CD4-positive, alpha-beta T cell (primary cell): ENCODE results near the gene CNRIP1. TPM values are rescaled to one million over a fixed set of nuclear protein-coding genes. Genes with fewer than 3 reads are reported as not detected.

ENCODE experiments used
- ATAC-seq: fragments of 200-7000 bp; cut with Tn5 transposase; one replicate; pipeline ENCODE4 v1.10.0; 2022; ENCODE audit warnings: mild to moderate bottlenecking; ENCODE audit not compliant: poor library complexity
- CTCF ChIA-PET: fragments of 350-600 bp; sonication (Branson Sonifier 250); formaldehyde crosslinking; loops from one replicate; lab custom pipeline; 2021; ENCODE audit warnings: antibody characterized with exemption, inconsistent platforms; lab: Charles Lee
- POLR2A ChIA-PET: fragments of 350-600 bp; sonication (Branson Sonifier 250); formaldehyde crosslinking; loops from one replicate; lab custom pipeline; 2021; ENCODE audit warnings: antibody characterized with exemption, inconsistent platforms; lab: Charles Lee
- DNase-seq, 14 experiments: peaks; one replicate each; pipeline ENCODE4 v3.0.0-alpha.2; 2013 to 2020; ENCODE audit warnings: mixed read lengths in 2 of 14
- H3K27ac ChIP-seq, 2 donors: one replicate each; pipeline versions ENCODE4 v1.5.1 to v1.7.0; 2013; ENCODE audit warnings: low read length in 2 of 2, low read depth in 1 of 2, mild to moderate bottlenecking in 1 of 2
- H3K27me3 ChIP-seq, 2 experiments: 1 replicate in 1 of 2; 2 replicates in 1 of 2; pipeline versions ENCODE4 v1.6.1 to v1.7.0; 2013; ENCODE audit warnings: low read length in 2 of 2, control low read depth in 1 of 2, mild to moderate bottlenecking in 1 of 2, moderate library complexity in 1 of 2; ENCODE audit not compliant: insufficient read depth in 2 of 2, control insufficient read depth in 1 of 2
- H3K36me3 ChIP-seq: one replicate; pipeline ENCODE4 v1.6.1; 2013; ENCODE audit warnings: low read length, control low read depth; ENCODE audit not compliant: insufficient read depth
- H3K4me1 ChIP-seq: one replicate; pipeline ENCODE4 v1.6.1; 2013; ENCODE audit warnings: low read length, control low read depth; ENCODE audit not compliant: insufficient read depth
- H3K4me3 ChIP-seq: one replicate; pipeline ENCODE4 v1.5.1; 2013; ENCODE audit warnings: mild to moderate bottlenecking, low read length, moderate library complexity
- H3K9me3 ChIP-seq, 2 experiments: 1 replicate in 1 of 2; 2 replicates in 1 of 2; pipeline versions ENCODE4 v1.6.1 to v1.7.0; 2013; ENCODE audit warnings: low read length in 2 of 2, mild to moderate bottlenecking in 2 of 2, control low read depth in 1 of 2, moderate library complexity in 1 of 2; ENCODE audit not compliant: control insufficient read depth in 1 of 2, insufficient read depth in 1 of 2
- H3K27ac Mint-ChIP-seq: one replicate; pipeline ENCODE4 v1.8.0; 2020; ENCODE audit warnings: mixed read lengths
- H3K27me3 Mint-ChIP-seq: one replicate; pipeline ENCODE4 v1.8.0; 2021; ENCODE audit warnings: mixed read lengths
- H3K36me3 Mint-ChIP-seq: one replicate; pipeline ENCODE4 v1.8.0; 2021; ENCODE audit warnings: low read depth, mixed read lengths
- H3K4me1 Mint-ChIP-seq: one replicate; pipeline ENCODE4 v1.8.0; 2021; ENCODE audit warnings: low read depth, mixed read lengths
- H3K4me3 Mint-ChIP-seq: one replicate; pipeline ENCODE4 v1.8.0; 2020; ENCODE audit warnings: mild to moderate bottlenecking, mixed read lengths
- H3K9me3 Mint-ChIP-seq: one replicate; pipeline ENCODE4 v1.8.0; 2020; ENCODE audit warnings: mixed read lengths
- CTCF ChIP-seq: fragments of 200-600 bp; IDR thresholded peaks from one replicate; pipeline ENCODE4 v1.8.0; 2022; ENCODE audit warnings: antibody characterized with exemption, mild to moderate bottlenecking
- intact Hi-C, 2 experiments: fragments of 100-400 bp; cut with DNase I in 1 of 2; cut with micrococcal nuclease in 1 of 2; formaldehyde crosslinking; loops; one replicate each; pipeline versions ENCODE4 v1.15.1 to v1.9.0; 2023 to 2025; cut with DNase I, micrococcal nuclease
- total RNA-seq, 174 experiments: library from RNA in 2 of 174; stranded (reverse) in 2 of 174; gene quantifications; one replicate each; pipeline ENCODE4 v1.2.3 and lab custom pipeline; 2021 to 2026

Gene CNRIP1
- total RNA-seq, 2 experiments from 2014 or later = not detected

DNA sequence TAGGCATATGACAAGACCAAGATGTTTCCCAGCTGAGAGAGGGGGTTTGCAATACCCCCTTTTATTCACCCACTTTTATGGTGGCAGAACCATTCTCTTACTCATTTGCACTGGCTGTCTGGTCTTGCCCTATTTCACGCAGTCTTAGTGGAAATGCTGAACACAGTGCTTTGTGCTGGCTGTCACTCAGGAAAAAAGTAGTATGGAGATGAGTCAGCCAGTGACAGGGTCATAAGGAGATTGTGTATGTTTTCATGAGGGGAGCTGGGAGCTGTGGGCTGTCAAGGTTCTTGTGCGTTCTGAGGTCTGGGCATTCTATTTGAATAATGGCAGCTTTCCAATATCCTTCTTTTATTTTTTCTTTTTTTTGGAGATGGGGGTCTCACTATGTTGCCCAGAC lies 10.9 kb upstream of the CNRIP1 start:
- intact Hi-C loops = no loop called here
- CTCF ChIA-PET = no interaction called here
- Histone ChIP-seq H3K36me3 (no peaks in the 10 kb centered on the region), H3K4me3 (no peak overlapping the region), H3K27ac (no peak overlapping the region), H3K4me1 (no peaks in the 10 kb centered on the region), H3K9me3 (no peaks in the 10 kb centered on the region), H3K27me3 (peaks cover 0 to 7% of the 10 kb centered on the region in 2 experiments)
- Mint-ChIP-seq H3K36me3 (no peaks in the 10 kb centered on the region), H3K4me1 (no peaks in the 10 kb centered on the region), H3K27me3 (peaks cover 26% of the 10 kb centered on the region), H3K4me3 (no peak overlapping the region), H3K27ac (no peak overlapping the region), H3K9me3 (no peaks in the 10 kb centered on the region)
- no peak for TF ChIP-seq CTCF
- POLR2A ChIA-PET = no interaction called here
- DNase-seq (no peak), ATAC-seq (no peak)

GRCh38 chr2:68328901-68329300 lies 9.2 kb upstream of the CNRIP1 start:
- Mint-ChIP-seq H3K36me3 (no peaks in the 10 kb centered on the region), H3K4me1 (no peaks in the 10 kb centered on the region), H3K4me3 (no peak overlapping the region), H3K27me3 (peaks cover 40% of the 10 kb centered on the region), H3K9me3 (no peaks in the 10 kb centered on the region), H3K27ac (no peak overlapping the region)
- ChIA-PET POLR2A (no interaction called here), CTCF (no interaction called here)
- ATAC-seq (no peak), DNase-seq (no peak)
- H3K27ac ChIP-seq = no peak overlapping the region
- no peaks in the 10 kb centered on the region for H3K4me1 ChIP-seq
- intact Hi-C loops = no loop called here
- H3K36me3 ChIP-seq = no peaks in the 10 kb centered on the region
- H3K27me3 ChIP-seq = peaks cover 7 to 14% of the 10 kb centered on the region in 2 experiments
- H3K9me3 ChIP-seq = no peaks in the 10 kb centered on the region
- no peak for TF ChIP-seq CTCF
- H3K4me3 ChIP-seq = no peak overlapping the region

GRCh38 chr2:68325056-68325455 lies 5.3 kb upstream of the CNRIP1 start:
- Histone ChIP-seq H3K27ac (no peak overlapping the region), H3K27me3 (peaks cover 16 to 44% of the 10 kb centered on the region in 2 experiments), H3K4me1 (peaks cover 3% of the 10 kb centered on the region), H3K4me3 (no peak overlapping the region), H3K9me3 (no peaks in the 10 kb centered on the region), H3K36me3 (no peaks in the 10 kb centered on the region)
- peaks cover 2% of the 10 kb centered on the region for H3K4me1 Mint-ChIP-seq
- ChIA-PET CTCF (no interaction called here), POLR2A (no interaction called here)
- peaks cover 73% of the 10 kb centered on the region for H3K27me3 Mint-ChIP-seq
- DNase-seq = no peak
- H3K36me3 Mint-ChIP-seq = no peaks in the 10 kb centered on the region
- ATAC-seq = no peak
- no peak overlapping the region for H3K27ac Mint-ChIP-seq
- no peak overlapping the region for H3K4me3 Mint-ChIP-seq
- no peak for TF ChIP-seq CTCF
- intact Hi-C loops = no loop called here
- H3K9me3 Mint-ChIP-seq = no peaks in the 10 kb centered on the region
